HCT116 (cell line): Measurements from ENCODE around the gene TMEM132D. TPM values are rescaled to one million over a fixed set of nuclear protein-coding genes. Genes with fewer than 3 reads are reported as not detected.

Source experiments
- ATAC-seq: fragments of 200-7000 bp; cut with Tn5 transposase; 2 replicates; pipeline ENCODE4 v1.9.1; 2020; ENCODE audit warnings: mild to moderate bottlenecking, moderate library complexity
- BruUV-seq: library from RNA; stranded (reverse); fragments of 400-500 nt; replicated peaks from 2 replicates; lab custom pipeline; 2021; lab: Mats Ljungman, UMichigan
- CTCF ChIA-PET: fragments of 300-600 bp; sonication (Branson Sonifier 250); formaldehyde crosslinking; loops from one replicate; lab custom pipeline; 2021; ENCODE audit warnings: antibody characterized with exemption; lab: Charles Lee
- POLR2A ChIA-PET: fragments of 300-600, 350-600 bp; sonication (Branson Sonifier 250); formaldehyde crosslinking; loops from one replicate; lab custom pipeline; 2021; ENCODE audit warnings: antibody characterized with exemption; lab: Charles Lee
- RAD21 ChIA-PET, 2 experiments: fragments of 300-600 bp; sonication (Branson Sonifier 250); formaldehyde crosslinking; loops; one replicate each; lab custom pipeline; 2023; ENCODE audit warnings: low total read pairs in 2 of 2; ENCODE audit not compliant: uncharacterized antibody in 2 of 2, unreplicated experiment in 2 of 2, low non-redundant PET in 1 of 2; lab: Charles Lee
- DNase-seq: peaks from one replicate; pipeline ENCODE4 v3.0.0-alpha.2; 2010; ENCODE audit warnings: low read depth, low spot score
- H2AFZ ChIP-seq: fragments of 200-600 bp; shearing (Covaris generic), sonication (generic); 2 replicates; pipeline ENCODE4 v1.6.1; 2017; ENCODE audit warnings: low read depth, mixed run types, mixed read lengths, antibody characterized with exemption, low read length; ENCODE audit not compliant: poor library complexity, severe bottlenecking
- H3K27ac ChIP-seq: 2 replicates; pipeline ENCODE4 v1.5.1; 2012; ENCODE audit warnings: low read depth, low read length
- H3K27me3 ChIP-seq: fragments of 200-600 bp; sonication (generic); 2 replicates; pipeline ENCODE4 v1.6.1; 2016; ENCODE audit warnings: mixed run types, low read length, mixed read lengths; ENCODE audit not compliant: insufficient read depth
- H3K36me3 ChIP-seq, 2 experiments: fragments of 200-500 bp in 1 of 2; fragments of 200-600 bp in 1 of 2; sonication (Bioruptor generic) in 1 of 2; sonication (generic) in 1 of 2; 2 replicates each; pipeline versions ENCODE4 v1.5.1 to v1.6.1; 2014 to 2016; ENCODE audit warnings: low read length in 2 of 2, inconsistent platforms in 1 of 2, mixed read lengths in 1 of 2, mixed run types in 1 of 2; ENCODE audit not compliant: insufficient read depth in 2 of 2, control insufficient read depth in 1 of 2
- H3K4me1 ChIP-seq, 2 experiments: fragments of 200-600 bp in 1 of 2; sonication (generic) in 1 of 2; 2 replicates each; pipeline versions ENCODE4 v1.5.1 to v1.6.1; 2012 to 2017; ENCODE audit warnings: low read length in 2 of 2, inconsistent platforms in 1 of 2, mild to moderate bottlenecking in 1 of 2, mixed read lengths in 1 of 2, mixed run types in 1 of 2, moderate library complexity in 1 of 2; ENCODE audit not compliant: insufficient read depth in 2 of 2, control insufficient read depth in 1 of 2
- H3K4me2 ChIP-seq: fragments of 200-600 bp; sonication (generic); 2 replicates; pipeline ENCODE4 v1.6.1; 2017; ENCODE audit warnings: mixed run types, low read length, mixed read lengths
- H3K4me3 ChIP-seq, 2 experiments: fragments of 200-600 bp in 1 of 2; sonication (generic) in 1 of 2; replicated peaks in 1 of 2; 2 replicates each; pipeline ENCODE4 v1.5.1; 2011 to 2016; ENCODE audit warnings: low read length in 2 of 2, control low read depth in 1 of 2, low read depth in 1 of 2, mild to moderate bottlenecking in 1 of 2, mixed read lengths in 1 of 2, mixed run types in 1 of 2
- H3K79me2 ChIP-seq: fragments of 200-600 bp; sonication (generic); 2 replicates; pipeline ENCODE4 v1.6.1; 2017; ENCODE audit warnings: mild to moderate bottlenecking, mixed run types, low read length, moderate library complexity, mixed read lengths; ENCODE audit not compliant: insufficient read depth
- H3K9ac ChIP-seq: fragments of 200-600 bp; sonication (generic); 2 replicates; pipeline ENCODE4 v1.6.1; 2016; ENCODE audit warnings: low read length, mixed read lengths
- H3K9me2 ChIP-seq: fragments of 200-600 bp; sonication (generic), shearing (Covaris generic); 2 replicates; pipeline ENCODE4 v1.6.1; 2017; ENCODE audit warnings: mixed run types, mild to moderate bottlenecking, moderate library complexity; ENCODE audit not compliant: insufficient read depth
- H3K9me3 ChIP-seq, 2 experiments: fragments of 200-500 bp in 1 of 2; fragments of 200-600 bp in 1 of 2; sonication (Bioruptor generic) in 1 of 2; sonication (generic) in 1 of 2; 2 replicates each; pipeline ENCODE4 v1.6.1; 2014 to 2017; ENCODE audit warnings: low read length in 2 of 2, mixed read lengths in 2 of 2, inconsistent platforms in 1 of 2, low read depth in 1 of 2, mild to moderate bottlenecking in 1 of 2, mixed run types in 1 of 2, moderate library complexity in 1 of 2; ENCODE audit not compliant: control insufficient read depth in 1 of 2, insufficient read depth in 1 of 2
- H4K20me1 ChIP-seq: fragments of 200-600 bp; sonication (generic), shearing (Covaris generic); 2 replicates; pipeline ENCODE4 v1.6.1; 2017; ENCODE audit warnings: mixed run types, mild to moderate bottlenecking, moderate library complexity; ENCODE audit not compliant: insufficient read depth
- ATF3 ChIP-seq: IDR thresholded peaks from 2 replicates; pipeline ENCODE4 v1.6.1; 2012
- CBX3 ChIP-seq: IDR thresholded peaks from 2 replicates; pipeline ENCODE4 v1.6.1; 2012; ENCODE audit warnings: low read depth
- CEBPB ChIP-seq: IDR thresholded peaks from 2 replicates; pipeline ENCODE4 v1.6.1; 2012; ENCODE audit warnings: low read depth
- CTCF ChIP-seq, 3 experiments: fragments of 200-600 bp in 1 of 3; sonication (generic) in 1 of 3; IDR thresholded peaks in 2 of 3; conservative IDR thresholded peaks in 1 of 3; 2 replicates each; pipeline ENCODE4 v1.5.1; 2012 to 2017; ENCODE audit warnings: low read depth in 2 of 3, low read length in 2 of 3, antibody characterized with exemption in 1 of 3, borderline replicate concordance in 1 of 3, control low read depth in 1 of 3, mild to moderate bottlenecking in 1 of 3, mixed read lengths in 1 of 3, mixed run types in 1 of 3, moderate library complexity in 1 of 3; ENCODE audit not compliant: insufficient read depth in 1 of 3
- EGR1 ChIP-seq: IDR thresholded peaks from 2 replicates; pipeline ENCODE4 v1.6.1; 2012; ENCODE audit warnings: low read depth
- ELF1 ChIP-seq: IDR thresholded peaks from 2 replicates; pipeline ENCODE4 v1.6.1; 2012; ENCODE audit warnings: low read depth, borderline replicate concordance
- EZH2phosphoT487 ChIP-seq: fragments of 200-600 bp; IDR thresholded peaks from 2 replicates; pipeline ENCODE4 v1.6.1; 2018; ENCODE audit warnings: antibody characterized with exemption, borderline replicate concordance
- MAX ChIP-seq: IDR thresholded peaks from 2 replicates; pipeline ENCODE4 v1.6.1; 2012
- POLR2AphosphoS5 ChIP-seq: IDR thresholded peaks from 2 replicates; pipeline ENCODE4 v1.6.1; 2011; ENCODE audit warnings: mild to moderate bottlenecking, low read depth, low read length, moderate library complexity
- RAD21 ChIP-seq: IDR thresholded peaks from 2 replicates; pipeline ENCODE4 v1.6.1; 2012; ENCODE audit warnings: low read depth, mild to moderate bottlenecking
- SIN3A ChIP-seq: IDR thresholded peaks from 2 replicates; pipeline ENCODE4 v1.6.1; 2012; ENCODE audit warnings: low read depth
- SP1 ChIP-seq: IDR thresholded peaks from 2 replicates; pipeline ENCODE4 v1.6.1; 2012; ENCODE audit warnings: low read depth
- SRF ChIP-seq: IDR thresholded peaks from 2 replicates; pipeline ENCODE4 v1.6.1; 2012; ENCODE audit warnings: low read depth
- YY1 ChIP-seq: IDR thresholded peaks from 2 replicates; pipeline ENCODE4 v1.6.1; 2011; ENCODE audit warnings: low read length, low read depth, moderate library complexity, mild to moderate bottlenecking; ENCODE audit not compliant: insufficient replicate concordance; ENCODE audit errors: extremely low read depth
- ZBTB33 ChIP-seq: IDR thresholded peaks from 2 replicates; pipeline ENCODE4 v1.6.1; 2011; ENCODE audit warnings: mild to moderate bottlenecking, low read length, moderate library complexity; ENCODE audit not compliant: insufficient replicate concordance; ENCODE audit errors: extremely low read depth
- ZFX ChIP-seq: fragments of 450-650 bp; IDR thresholded peaks from 2 replicates; pipeline ENCODE4 v1.6.1; 2017
- ZNF274 ChIP-seq: fragments of 200-500 bp; sonication (Bioruptor generic); IDR thresholded peaks from 2 replicates; pipeline ENCODE4 v1.6.1; 2014; ENCODE audit warnings: mild to moderate bottlenecking, low read depth, low read length, inconsistent platforms
- intact Hi-C: fragments of 100-400 bp; cut with micrococcal nuclease; formaldehyde crosslinking; loops from 2 replicates; pipeline ENCODE4 v1.10.0; 2022
- total RNA-seq: library from RNA; stranded (reverse); gene quantifications from one replicate; pipeline ENCODE4 v1.2.1, GENCODE V29; 2021; ENCODE audit not compliant: unreplicated experiment
- TF ChIP-seq, protein P1 (sequence below): IDR thresholded peaks from 2 replicates; pipeline ENCODE4 v1.6.1; 2012; ENCODE audit warnings: low read depth

The TMEM132D gene
- total RNA-seq, 1 experiment from 2014 or later = not detected

GRCh38 chr12:129861951-129862350, 41.9 kb downstream of the TMEM132D start:
- H3K27ac ChIP-seq = no peak overlapping the region
- H3K9ac ChIP-seq = no peak overlapping the region
- no peaks in the 10 kb centered on the region for H3K36me3 ChIP-seq
- no peak overlapping the region for H3K4me2 ChIP-seq
- POLR2A ChIA-PET = no interaction called here
- RAD21 ChIA-PET = no interaction called here
- ATAC-seq = no peak
- H3K27me3 ChIP-seq = no peaks in the 10 kb centered on the region
- peaks cover 0 to 16% of the 10 kb centered on the region in 2 experiments; a peak in 2 of 4 replicates for H3K9me3 ChIP-seq
- TF ChIP-seq ATF3 (no peak), ZBTB33 (no peak), ZFX (no peak), ZNF274 (no peak), YY1 (no peak), RAD21 (no peak), ELF1 (no peak), CTCF (IDR thresholded peaks at IDR 0.05 in 2 of 3, conservative IDR thresholded peaks at IDR 0.05 in 1 of 3; ENCODE audit: borderline replicate concordance in 1 of 3, insufficient read depth in 1 of 3, low read depth in 2 of 3, low read length in 2 of 3) (no peak), SRF (no peak), MAX (no peak), SIN3A (no peak), EZH2phosphoT487 (no peak), CBX3 (no peak), CEBPB (no peak), SP1 (no peak), POLR2AphosphoS5 (no peak), EGR1 (no peak)
- TF ChIP-seq, protein P1, sequence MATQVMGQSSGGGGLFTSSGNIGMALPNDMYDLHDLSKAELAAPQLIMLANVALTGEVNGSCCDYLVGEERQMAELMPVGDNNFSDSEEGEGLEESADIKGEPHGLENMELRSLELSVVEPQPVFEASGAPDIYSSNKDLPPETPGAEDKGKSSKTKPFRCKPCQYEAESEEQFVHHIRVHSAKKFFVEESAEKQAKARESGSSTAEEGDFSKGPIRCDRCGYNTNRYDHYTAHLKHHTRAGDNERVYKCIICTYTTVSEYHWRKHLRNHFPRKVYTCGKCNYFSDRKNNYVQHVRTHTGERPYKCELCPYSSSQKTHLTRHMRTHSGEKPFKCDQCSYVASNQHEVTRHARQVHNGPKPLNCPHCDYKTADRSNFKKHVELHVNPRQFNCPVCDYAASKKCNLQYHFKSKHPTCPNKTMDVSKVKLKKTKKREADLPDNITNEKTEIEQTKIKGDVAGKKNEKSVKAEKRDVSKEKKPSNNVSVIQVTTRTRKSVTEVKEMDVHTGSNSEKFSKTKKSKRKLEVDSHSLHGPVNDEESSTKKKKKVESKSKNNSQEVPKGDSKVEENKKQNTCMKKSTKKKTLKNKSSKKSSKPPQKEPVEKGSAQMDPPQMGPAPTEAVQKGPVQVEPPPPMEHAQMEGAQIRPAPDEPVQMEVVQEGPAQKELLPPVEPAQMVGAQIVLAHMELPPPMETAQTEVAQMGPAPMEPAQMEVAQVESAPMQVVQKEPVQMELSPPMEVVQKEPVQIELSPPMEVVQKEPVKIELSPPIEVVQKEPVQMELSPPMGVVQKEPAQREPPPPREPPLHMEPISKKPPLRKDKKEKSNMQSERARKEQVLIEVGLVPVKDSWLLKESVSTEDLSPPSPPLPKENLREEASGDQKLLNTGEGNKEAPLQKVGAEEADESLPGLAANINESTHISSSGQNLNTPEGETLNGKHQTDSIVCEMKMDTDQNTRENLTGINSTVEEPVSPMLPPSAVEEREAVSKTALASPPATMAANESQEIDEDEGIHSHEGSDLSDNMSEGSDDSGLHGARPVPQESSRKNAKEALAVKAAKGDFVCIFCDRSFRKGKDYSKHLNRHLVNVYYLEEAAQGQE = no peak
- no peaks in the 10 kb centered on the region for H3K4me1 ChIP-seq
- H3K79me2 ChIP-seq = no peaks in the 10 kb centered on the region
- no TSS peak for BruUV-seq
- no peak overlapping the region for H3K4me3 ChIP-seq
- H2AFZ ChIP-seq = no peak overlapping the region
- intact Hi-C loops = no loop called here
- CTCF ChIA-PET = no interaction called here
- no peaks in the 10 kb centered on the region for H4K20me1 ChIP-seq
- DNase-seq = no peak
- H3K9me2 ChIP-seq = no peaks in the 10 kb centered on the region
